Ishikawa (cell line): ENCODE results near the gene FGGY.

ENCODE experiments used
- FOXM1 ChIP-seq: IDR thresholded peaks from 2 replicates; pipeline ENCODE4 v1.6.1; 2012; ENCODE audit warnings: low read depth, borderline replicate concordance
- RAD21 ChIP-seq: IDR thresholded peaks from 2 replicates; pipeline ENCODE4 v1.6.1; 2012; ENCODE audit warnings: low read depth
- TAF1 ChIP-seq: IDR thresholded peaks from 2 replicates; pipeline ENCODE4 v1.6.1; 2012; ENCODE audit warnings: low read depth, mild to moderate bottlenecking
- TCF12 ChIP-seq: IDR thresholded peaks from 2 replicates; pipeline ENCODE4 v1.6.1; 2012; ENCODE audit warnings: low read depth
- USF1 ChIP-seq: IDR thresholded peaks from 2 replicates; pipeline ENCODE4 v1.6.1; 2012
- TF ChIP-seq, protein P1 (sequence below): IDR thresholded peaks from 2 replicates; pipeline ENCODE4 v1.6.1; 2012
- TF ChIP-seq, protein P2 (sequence below): IDR thresholded peaks from 2 replicates; pipeline ENCODE4 v1.6.1; 2012; ENCODE audit warnings: low read depth, mild to moderate bottlenecking

DNA sequence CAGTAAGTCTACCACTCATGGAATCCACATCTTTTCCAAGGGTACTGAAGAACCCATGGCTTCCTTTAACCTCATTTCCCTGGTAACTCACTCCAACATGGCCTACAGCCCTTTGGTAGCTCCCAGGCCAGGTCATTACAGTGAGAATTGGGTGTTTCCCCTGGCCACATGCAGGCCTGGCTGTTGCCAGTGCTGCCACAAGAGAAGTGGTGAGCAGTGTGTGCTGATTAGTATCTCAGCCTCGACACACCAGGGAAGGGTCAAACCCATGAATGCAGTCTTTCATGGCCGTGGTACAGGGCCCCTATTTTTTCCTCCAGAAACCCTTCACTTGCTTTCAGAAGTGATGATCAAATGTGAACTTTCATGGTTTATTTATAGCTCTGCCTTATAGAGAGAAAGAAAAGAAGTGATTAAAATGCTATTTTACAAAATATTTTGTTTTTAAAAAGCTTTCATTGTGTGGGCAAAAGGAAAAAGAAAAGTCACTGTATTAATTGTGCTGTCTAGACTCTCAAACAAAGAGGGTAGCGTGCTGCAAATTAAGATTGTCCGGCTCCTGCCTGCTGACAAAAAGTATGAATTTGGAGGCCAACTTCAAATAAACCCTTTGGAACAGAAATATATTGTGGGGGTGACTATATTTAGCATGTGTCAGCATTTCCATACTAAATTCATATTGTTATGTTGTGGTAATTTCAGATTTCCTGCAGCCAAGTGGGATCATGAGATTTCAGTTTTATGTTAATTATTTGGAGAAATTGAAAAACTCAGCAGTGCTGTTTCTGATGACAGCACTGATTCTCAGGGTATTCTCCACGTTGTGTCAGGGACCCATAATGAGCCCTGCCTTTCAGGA lies 455.9 kb downstream of the FGGY start:
- TF ChIP-seq RAD21, result no peak
- TF ChIP-seq, protein P1, sequence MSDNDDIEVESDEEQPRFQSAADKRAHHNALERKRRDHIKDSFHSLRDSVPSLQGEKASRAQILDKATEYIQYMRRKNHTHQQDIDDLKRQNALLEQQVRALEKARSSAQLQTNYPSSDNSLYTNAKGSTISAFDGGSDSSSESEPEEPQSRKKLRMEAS, result no peak
- TF ChIP-seq, protein P2, sequence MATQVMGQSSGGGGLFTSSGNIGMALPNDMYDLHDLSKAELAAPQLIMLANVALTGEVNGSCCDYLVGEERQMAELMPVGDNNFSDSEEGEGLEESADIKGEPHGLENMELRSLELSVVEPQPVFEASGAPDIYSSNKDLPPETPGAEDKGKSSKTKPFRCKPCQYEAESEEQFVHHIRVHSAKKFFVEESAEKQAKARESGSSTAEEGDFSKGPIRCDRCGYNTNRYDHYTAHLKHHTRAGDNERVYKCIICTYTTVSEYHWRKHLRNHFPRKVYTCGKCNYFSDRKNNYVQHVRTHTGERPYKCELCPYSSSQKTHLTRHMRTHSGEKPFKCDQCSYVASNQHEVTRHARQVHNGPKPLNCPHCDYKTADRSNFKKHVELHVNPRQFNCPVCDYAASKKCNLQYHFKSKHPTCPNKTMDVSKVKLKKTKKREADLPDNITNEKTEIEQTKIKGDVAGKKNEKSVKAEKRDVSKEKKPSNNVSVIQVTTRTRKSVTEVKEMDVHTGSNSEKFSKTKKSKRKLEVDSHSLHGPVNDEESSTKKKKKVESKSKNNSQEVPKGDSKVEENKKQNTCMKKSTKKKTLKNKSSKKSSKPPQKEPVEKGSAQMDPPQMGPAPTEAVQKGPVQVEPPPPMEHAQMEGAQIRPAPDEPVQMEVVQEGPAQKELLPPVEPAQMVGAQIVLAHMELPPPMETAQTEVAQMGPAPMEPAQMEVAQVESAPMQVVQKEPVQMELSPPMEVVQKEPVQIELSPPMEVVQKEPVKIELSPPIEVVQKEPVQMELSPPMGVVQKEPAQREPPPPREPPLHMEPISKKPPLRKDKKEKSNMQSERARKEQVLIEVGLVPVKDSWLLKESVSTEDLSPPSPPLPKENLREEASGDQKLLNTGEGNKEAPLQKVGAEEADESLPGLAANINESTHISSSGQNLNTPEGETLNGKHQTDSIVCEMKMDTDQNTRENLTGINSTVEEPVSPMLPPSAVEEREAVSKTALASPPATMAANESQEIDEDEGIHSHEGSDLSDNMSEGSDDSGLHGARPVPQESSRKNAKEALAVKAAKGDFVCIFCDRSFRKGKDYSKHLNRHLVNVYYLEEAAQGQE, result no peak
- no peak for TF ChIP-seq FOXM1
- no peak for TF ChIP-seq TCF12
- no peak for TF ChIP-seq TAF1
- TF ChIP-seq USF1, result no peak
